NCI-H1436 (cell line): ENCODE data around the gene PTPRN.

Source experiments
- DNase-seq: peaks from one replicate; lab custom pipeline; 2025; lab: John Stamatoyannopoulos, UW

PTPRN gene

DNA sequence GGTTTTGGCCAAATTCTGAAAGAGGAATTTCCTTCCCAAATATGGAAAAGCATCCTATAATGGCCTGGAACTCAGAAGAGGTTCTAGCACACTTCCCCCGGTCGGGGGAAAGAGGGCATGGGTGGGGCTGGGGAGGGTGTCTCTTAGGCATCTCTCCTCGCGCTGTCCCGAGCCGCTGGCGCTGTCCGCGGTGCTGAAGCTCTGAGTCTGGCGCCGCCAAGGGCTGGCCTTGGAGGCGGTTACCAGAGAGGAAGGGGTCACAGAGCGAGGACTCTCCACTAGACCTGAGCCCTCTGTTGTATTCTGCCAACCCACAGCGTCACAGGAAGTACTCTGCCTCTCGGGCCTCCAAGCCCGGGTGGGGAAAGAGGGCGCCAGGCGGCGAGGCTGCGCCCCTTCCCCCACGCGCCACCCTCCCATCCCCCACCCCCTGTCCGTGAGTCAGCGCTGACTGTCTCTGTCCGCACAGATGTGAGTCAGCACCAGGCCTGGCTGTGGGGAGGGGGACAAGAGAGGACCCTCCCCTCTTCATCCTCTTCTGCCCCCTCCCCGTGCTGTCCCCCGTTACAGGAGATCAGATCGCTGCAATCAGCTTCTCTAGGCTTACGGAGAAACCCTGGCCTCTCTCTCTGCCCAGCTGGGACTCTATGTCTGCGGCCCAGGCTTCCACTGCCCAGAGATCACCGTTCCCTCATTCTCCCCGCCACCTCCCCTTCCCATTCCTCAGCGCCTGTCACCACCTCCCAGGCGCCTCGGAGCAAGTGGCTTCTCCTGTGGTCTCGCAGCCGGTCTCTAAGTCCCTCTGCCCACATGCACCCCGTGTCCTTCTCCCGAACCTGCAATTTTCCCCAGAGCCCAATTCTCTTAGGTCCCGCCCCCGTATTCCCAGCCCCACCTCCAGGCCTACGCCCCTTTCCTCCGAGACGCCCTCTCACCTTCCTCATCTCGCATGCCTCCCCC is 779 bp downstream of the PTPRN start:
- DNase-seq = peak; percentile 34

DNA sequence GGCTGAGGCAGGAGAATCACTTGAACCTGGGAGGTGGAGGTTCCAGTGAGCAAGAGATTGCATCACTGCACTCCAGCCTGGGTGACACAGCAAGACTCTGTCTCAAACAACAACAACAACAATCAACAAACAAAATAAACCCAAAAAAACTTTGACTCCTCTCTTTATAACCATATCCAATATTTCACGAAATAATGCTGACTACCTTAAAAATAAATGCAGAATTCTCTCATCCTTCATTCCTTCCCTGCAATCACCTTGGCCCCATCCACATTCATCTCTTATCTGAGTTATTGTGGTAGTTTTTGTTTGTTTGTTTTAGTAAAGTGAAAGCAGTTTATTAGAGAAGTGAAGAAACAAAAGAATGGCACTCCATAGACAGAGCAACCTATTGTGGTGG is 3.2 kb downstream of the PTPRN start:
- DNase-seq = no peak

DNA sequence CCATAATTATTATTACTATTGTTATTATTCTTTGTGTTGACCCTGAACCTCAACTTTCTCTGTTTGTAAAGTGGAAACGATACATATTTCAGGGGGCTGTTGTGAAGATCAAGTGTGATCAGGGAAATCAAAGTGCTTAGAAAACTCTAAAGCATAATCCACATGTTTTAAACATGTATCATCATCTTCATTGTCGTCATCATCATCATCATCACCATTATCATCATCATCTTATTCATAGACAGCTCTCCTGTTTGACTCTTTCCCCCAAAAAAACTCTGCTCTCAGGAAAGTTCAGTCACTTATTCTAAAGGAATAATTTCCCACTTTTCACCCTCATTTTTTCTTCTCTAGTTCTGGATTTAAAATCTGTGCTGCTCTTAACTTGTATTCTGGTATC is 5.0 kb downstream of the PTPRN start:
- DNase-seq = no peak

DNA sequence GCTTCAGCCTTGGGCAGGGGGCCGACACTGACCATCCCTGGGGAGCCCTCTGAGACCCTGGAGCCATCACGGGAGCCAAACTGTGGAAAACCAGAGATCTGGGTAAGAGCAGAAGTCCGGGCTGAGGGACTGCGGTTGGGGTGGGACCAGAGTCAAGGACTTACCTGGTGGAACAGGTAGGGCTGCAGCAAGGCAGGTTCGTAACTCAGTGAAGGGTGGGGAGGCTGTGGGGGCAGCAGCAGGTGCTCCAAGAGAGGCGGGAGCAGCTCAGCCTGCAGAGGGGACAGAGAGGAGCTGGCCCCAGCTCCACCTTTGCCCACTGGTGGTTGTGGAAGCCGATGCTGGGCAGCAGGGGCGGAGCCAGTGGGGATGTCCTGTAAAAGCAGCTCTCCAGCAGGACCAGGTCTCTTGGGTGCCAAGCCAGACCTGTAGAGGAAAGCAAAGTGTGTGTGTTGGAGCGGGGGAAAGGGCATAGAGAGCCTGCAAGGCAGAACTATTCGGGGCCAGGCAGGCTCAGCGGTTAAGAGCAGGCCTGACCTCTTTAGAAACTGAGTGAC is 6.7 kb downstream of the PTPRN start:
- DNase-seq = no peak

DNA sequence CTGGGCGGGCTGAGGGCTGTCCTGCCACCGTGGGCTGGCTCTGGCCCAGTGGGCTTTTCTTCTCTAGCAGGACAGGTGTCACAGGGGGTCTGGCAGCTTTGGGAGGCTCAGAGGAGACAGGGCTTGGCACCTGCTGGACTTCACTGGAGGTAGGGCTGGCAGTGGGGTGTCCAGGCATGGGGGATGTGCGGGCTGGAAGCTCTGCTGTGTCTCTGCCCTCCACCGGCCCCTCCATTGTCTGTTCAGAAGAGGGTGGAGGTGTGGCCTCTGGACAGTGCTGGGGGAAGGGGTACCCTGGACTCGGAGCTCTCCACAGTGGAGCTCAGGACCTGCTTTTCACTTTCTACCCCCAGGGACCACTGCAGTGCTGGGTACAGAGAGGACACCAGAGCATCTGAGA is 9.2 kb downstream of the PTPRN start:
- no peak for DNase-seq

DNA sequence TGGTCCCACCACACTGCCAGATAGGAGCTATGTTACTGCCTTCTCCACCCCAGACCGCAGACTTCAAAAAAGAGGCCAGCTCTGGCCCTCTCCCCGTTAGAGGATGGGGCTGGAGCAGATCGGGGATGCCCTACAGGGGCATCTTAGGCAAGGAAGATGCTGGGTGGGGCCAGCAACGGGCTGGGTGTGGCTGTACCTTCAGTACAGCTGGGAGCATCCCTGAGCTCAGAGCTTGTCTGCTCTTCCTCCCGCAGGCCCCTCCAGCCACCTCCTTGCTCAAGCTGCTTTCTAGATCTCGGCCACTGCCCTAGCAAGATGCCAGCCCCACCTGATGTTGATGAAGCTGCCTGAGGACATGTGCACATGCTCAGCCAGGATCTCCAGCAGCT is 9.8 kb downstream of the PTPRN start:
- DNase-seq = no peak

DNA sequence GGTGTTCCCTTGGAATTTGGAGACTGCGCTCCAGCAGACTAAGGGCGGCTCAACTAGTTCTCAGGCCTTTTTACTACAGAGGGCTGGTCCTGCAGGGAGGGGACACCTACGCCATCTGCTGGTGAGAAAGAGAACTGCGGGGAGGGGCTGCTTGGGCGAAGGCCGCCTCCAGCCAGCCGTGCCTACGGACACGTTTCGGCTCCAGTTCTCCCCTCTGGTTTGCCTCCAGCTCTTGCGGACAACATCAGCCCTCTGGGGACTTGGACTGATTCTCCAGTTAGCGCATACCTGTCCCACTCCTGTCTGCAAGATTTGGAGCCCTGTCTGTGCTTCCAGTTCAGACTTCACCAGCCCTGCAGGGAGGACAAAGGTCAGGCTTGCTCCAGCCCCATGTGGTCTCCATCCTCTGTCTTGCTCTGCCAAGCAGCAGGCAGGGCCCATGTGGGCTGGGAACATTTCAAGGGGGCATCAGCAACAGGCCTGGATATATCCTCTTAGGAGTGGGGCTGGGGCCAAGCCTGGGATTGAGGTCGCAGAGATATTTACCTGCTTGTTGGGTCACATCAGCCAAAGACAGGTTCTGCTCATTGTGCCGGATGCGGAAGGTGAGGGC is 10.3 kb downstream of the PTPRN start:
- peak; percentile 77 for DNase-seq

DNA sequence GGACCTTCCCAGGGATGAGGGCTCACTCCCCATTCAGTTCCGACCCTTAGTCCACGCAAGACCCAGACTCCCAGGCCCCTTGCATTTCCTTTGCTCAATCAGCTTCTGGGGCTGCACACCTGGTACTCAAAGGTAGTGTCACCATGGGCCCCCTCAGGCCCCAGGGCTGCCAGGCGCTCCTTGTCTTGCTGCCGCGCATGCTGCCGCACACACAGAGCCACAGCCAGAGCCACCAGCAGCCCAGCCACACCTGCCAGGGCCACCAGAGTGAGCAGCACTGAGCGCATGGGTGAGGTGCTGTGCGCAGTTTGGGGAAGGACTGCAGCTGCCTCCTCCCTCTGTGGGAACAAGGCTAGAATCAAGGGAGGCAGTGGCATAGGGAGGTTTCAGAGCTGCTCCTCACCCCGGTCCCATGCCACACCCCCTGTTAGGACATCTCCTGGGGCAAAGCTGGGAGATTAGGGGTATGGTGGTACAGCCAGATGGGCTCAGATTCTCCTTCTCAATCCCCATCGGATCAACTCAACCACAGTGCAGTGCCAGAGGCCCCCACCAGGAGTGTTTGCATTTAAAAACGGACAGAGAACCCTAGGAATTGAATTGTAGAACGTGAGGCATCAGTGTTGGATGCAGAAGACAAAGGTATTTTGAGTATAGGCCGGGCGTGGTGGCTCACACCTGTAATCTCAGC is 11.3 kb downstream of the PTPRN start:
- DNase-seq = no peak

DNA sequence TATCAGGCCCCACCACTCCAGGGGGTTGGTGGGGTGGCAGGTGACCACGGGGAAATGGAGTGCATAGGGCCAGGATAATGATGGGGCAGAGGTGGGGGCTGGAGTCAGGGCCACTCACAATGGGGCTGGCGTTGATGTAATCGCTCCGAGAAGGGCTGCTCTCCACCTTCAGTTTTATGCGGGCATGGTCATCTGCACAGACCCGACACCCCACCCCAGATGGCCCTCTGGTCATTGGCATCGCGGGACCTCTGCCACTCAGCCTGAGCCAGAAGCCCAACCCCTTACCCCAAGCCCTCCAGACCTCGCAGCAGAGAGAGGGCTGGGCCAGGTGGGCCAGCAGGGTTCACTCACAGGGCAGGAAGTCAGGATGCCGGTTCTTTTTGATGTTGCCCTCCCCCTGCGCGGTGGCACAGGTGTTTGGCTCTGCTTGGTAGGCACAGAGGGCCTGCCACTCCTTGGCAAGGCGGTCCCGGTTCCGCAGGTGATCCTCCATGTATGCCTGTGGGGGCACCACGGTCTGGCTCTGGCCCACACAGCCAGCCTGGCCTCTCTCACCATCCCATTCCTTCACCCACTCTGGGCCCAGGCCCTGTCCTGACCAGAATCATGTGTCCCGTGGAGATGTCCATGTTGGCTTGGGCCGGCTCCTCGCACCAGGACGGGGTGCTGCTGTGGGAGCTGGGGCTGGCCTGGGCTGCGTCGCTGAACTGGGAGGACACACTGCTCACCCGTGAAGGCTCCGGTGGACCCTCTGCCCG is 12.4 kb downstream of the PTPRN start:
- no peak for DNase-seq

DNA sequence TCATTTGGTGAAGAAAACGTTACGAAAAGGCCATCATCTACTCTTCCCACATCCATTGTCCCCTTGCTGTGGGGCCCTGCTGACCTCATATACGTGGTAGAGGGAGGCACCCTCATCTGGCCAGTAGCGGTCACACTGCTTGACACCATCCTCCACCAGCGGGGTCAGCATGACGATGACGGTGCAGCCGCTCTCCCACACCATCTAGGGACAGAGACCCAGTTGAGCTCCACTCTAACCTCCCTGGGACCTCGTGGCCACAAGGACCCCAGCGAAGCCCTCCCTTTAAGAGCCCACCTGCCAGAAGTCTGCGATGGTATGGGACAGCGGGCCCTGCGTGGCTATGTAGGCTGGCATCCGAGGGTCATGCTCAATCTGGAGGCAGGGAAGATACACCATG is 13.1 kb downstream of the PTPRN start:
- no peak for DNase-seq

DNA sequence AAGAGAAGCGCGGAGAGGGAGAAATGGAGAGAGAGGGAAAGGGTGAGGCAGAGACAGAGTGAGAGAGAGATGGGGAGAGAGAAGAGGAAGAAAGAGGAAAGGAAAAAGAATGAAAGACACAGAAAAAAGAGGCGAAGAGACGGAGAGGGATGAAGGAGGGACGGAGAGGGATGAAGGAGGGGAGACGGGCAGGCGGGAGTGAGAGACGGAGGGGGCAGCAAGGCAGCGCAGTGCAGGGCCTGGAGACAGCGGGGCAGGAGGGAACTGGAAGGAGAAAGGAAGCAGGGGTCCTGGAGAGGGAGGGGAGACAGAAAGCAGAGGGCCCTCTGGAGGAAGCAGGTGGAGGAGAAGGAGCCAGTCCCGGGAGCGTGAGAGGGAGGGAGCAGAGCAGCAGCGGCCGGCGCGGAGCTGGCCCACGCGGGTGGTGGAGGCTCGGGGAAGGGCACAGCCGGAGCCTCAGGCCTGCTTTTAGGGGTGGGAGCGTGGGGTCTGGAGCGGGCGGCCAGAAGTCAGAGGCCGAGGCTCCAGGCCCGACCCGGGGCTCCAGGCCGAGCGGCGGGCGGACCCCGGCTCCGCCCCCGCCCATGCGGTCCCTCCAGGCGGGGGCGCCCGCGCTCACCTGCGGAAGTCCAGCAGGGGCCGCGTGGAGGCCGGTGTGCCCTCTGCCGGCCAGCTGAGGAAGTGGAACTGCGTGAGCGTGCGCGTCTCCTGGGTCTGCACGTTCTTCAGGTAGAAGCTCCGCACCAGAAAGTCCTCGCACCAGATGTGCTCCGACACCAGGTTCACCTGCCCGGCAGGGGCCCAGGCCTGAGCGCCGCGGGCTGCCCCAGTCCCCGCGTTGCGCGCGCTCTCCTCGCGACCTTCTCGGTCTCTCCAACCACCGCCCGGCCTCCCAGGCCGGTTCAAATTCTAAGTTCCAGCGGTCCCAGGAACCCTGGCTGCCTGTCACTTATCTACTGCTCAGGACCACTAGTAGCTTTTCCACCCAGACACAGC is 14.5 kb downstream of the PTPRN start:
- DNase-seq = no peak

DNA sequence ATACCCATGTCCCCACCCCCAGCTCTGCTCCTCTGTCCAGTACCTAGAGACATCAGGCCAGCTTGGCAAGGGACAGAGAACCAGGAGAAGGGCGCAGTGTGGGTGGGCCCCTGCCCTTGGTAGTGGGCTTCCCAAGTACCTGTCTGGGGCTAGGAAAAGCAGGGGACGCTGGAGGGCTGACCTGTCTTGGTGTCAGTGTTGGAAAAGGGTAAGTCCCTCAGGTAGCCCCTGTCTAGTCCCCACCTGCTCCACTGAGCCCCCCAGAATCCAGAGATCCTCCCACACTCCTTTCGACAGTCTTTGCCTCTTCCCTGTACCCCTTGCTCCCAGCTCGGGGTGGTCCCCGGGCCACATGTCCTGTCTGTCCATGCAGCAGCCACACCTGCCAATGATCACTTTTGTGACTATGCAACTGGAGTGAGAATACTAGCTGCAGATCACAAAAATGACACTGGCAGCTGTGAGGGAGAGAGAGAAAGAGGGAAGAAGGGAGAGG is 15.4 kb downstream of the PTPRN start:
- DNase-seq = no peak

DNA sequence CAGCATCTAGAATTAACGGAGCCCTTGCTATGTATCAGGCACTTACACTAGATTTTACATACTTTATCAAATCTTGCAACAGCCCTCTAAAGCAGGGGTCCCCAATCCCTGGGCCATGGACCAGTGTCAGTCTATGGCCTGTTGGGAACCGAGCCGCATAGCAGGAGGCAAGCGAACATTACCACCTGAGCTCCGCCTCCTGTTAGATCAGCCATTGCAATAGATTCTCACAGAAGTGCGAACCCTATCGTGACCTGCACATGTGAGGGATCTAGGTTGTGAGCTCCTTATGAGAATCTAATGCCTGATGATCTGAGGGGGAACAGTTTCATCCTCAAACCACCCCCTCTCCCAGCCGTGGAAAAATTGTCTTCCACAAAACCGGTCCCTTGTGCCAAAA is 16.6 kb downstream of the PTPRN start:
- DNase-seq = no peak

DNA sequence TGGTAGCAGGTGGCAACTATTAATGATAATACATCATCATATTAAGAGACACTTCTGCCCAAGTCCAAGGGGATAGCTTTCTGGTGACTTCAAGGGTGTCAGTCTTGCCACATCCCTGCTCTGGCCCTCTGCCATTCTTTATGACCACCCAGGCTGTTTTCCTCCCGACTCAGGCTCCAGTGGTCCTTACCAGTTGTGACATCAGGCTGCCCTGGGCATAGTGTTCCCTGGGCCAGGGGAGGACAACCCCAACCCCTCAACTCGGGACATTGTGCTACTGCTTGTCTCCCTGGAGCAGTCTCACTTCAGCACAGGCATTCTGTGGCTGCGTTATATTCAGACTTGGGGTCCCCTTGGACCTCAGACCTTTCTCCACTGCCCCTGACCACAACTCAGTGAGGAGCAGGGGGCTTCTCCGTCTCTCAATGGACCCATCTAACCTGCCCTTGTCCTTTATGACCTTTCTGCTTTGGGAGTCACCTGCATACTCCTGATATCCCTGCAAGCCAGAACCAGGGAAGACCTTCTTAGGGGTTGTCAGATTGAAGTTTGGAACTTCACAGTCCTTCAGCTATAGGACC is 17.2 kb downstream of the PTPRN start:
- no peak for DNase-seq

DNA sequence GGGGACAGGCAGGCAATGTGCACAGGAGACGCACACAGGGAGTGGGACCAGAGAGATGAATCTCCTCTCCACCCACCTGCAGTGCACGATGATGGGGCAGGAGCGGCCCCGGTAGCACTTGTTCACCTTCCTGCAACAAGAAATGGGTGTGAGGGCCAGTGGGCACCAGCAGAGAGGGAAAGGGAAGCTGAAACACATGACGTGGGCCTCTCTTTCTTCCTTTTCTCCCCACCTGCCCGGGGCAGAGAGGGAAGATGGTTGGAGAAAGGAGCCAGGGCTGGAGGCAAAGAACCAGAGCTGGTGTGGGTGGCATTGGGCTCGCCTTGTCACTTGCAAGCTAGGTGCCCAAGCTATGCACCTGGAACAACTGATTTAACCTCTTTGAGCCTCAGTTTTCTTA is 17.8 kb downstream of the PTPRN start:
- DNase-seq = no peak

DNA sequence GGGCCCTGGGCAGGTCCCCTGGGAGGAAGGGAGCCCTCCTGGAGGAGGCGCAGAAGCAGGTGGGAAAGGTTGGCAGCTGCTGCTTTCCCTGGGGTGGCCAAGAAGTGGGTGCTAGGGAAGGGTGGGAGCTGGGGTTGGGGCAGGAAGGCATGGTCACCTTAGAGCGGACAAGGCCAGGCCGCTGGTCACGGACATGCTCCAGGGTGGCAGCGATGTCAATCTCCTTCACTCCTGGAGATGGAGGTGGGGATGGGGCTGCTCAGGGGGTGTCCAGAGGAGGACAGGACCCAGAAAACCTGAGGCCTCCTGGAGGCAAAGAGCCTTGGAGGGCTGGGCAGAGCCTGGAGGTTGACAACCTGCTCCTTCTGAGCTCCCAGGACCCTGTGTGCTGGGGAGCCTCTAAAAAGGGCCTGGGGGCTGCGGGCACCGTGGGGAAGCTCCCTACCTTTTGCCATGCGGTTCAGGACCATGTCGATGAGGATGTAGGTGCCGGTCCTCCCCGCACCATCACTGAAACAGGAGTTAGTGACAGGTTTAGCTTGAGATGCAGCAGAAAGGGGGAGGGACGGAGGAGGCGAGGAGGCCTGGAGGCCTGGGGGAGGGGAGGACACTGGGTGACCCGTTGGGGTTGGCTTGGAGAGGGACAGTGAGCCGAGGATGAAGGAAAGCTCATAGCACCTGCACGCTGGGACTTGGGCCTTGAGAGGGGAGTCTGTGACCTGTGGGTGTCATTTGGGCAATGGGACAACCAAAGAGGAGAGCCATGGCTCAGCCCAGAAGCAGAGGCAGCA is 18.6 kb downstream of the PTPRN start:
- DNase-seq = no peak

DNA sequence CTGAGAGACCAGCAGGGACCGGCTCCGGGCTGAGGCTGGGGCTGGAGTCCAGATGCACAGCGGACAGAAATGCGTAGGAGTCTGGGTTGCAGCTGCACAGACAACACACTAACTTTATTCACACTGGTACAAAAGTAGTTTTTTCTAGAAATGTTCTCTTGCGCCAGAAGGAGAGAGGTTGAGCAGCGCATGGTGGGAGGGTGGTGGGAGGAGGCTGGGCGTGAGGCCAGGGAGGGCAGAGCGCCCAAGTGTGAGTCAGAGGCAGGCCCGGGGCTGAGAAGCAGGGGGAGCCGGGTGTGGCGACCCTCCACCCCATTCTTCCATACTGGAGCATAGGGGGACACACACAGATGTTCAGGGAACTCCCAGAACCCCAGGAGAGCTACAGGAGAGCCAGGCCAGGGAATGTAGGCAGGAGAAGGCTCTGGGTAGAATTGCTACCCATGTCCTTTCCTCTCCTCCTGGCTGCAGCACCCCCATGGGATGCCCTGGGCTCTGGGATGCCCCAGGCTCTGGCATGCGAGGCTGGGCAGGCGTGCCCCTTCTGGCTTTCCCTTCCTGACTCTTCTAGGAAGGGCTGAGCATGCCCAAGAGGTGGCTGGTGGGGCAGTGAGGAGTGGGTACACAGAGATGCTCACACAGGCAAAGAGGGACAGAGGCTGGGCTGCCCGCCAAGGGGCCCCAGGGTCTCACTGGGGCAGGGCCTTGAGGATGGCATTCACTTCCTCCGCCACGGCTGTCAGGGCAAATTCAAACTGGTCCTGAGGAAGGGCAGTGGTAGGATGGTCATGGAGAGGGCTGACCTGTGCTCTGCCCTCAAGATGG is 19.5 kb downstream of the PTPRN start:
- DNase-seq = no peak

DNA sequence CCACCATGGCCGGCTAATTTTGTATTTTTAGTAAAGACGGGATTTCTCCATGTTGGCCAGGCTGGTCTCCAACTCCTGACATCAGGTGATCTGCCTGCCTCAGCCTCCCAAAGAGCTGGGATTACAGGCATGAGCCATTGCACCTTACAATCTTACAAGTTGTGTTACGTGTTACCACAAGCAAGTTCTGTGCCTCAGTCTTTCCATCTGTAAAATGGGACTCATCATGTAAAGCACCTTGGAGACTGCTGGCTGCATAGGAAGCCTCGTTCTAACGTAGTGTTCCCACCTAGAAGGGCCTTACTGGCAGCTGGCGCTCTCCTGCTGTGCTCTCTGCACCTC is 20.0 kb downstream of the PTPRN start:
- no peak for DNase-seq
